ENCODE measurements around the gene KIF25. TPM values are rescaled to one million over a fixed set of nuclear protein-coding genes. Genes with fewer than 3 reads are reported as not detected.

The KIF25 gene
- total RNA-seq, 2 donors from 2014 or later: not detected

GRCh38 chr6:168011291-168011690 is 13.8 kb downstream of the KIF25 start:
- ATAC-seq: no peak
- Mint-ChIP-seq H3K36me3 (peaks cover 19% of the 10 kb centered on the region), H3K27me3 (peaks cover 0 to 6% of the 10 kb centered on the region in 2 donors), H3K27ac (no peak overlapping the region), H3K9me3 (peaks cover 9% of the 10 kb centered on the region), H3K4me1 (ENCODE audit: low read depth in 2 of 2) (no peaks in the 10 kb centered on the region), H3K4me3 (no peak overlapping the region)
- DNase-seq (ENCODE audit: low spot score): no peak

GRCh38 chr6:168012431-168013249 is 15.2 kb downstream of the KIF25 start:
- Mint-ChIP-seq H3K4me3 (no peak overlapping the region), H3K9me3 (peaks cover 9% of the 10 kb centered on the region), H3K27ac (no peak overlapping the region), H3K36me3 (peaks cover 19% of the 10 kb centered on the region), H3K4me1 (ENCODE audit: low read depth in 2 of 2) (no peaks in the 10 kb centered on the region), H3K27me3 (peaks cover 0 to 6% of the 10 kb centered on the region in 2 donors)
- DNase-seq (ENCODE audit: low spot score): no peak
- ATAC-seq: no peak

GRCh38 chr6:168013250-168013915 is 15.9 kb downstream of the KIF25 start:
- H3K27me3 Mint-ChIP-seq: peaks cover 0 to 6% of the 10 kb centered on the region in 2 donors
- no peaks in the 10 kb centered on the region for H3K4me1 Mint-ChIP-seq (ENCODE audit: low read depth in 2 of 2)
- peaks cover 9% of the 10 kb centered on the region for H3K9me3 Mint-ChIP-seq
- no peak overlapping the region for H3K4me3 Mint-ChIP-seq
- peaks cover 19% of the 10 kb centered on the region for H3K36me3 Mint-ChIP-seq
- ATAC-seq (peak in 1 of 2 donors; percentile 43), DNase-seq (ENCODE audit: low spot score) (no peak)
- H3K27ac Mint-ChIP-seq: no peak overlapping the region

- Mint-ChIP-seq H3K27ac (no peak overlapping the region), H3K27me3 (peaks cover 7 to 10% of the 10 kb centered on the region in 2 donors), H3K4me3 (no peak overlapping the region), H3K4me1 (ENCODE audit: low read depth in 2 of 2) (no peaks in the 10 kb centered on the region), H3K9me3 (peaks cover 9% of the 10 kb centered on the region), H3K36me3 (peaks cover 19% of the 10 kb centered on the region)
- DNase-seq (ENCODE audit: low spot score) (no peak), ATAC-seq (no peak)
These were observed 17.0 kb downstream of the KIF25 start for GRCh38 chr6:168014428-168014827.

- ATAC-seq (no peak), DNase-seq (ENCODE audit: low spot score) (no peak)
- Mint-ChIP-seq H3K27me3 (peaks cover 8 to 10% of the 10 kb centered on the region in 2 donors), H3K36me3 (peaks cover 13% of the 10 kb centered on the region), H3K4me3 (no peak overlapping the region), H3K27ac (no peak overlapping the region), H3K9me3 (peaks cover 9% of the 10 kb centered on the region), H3K4me1 (ENCODE audit: low read depth in 2 of 2) (no peaks in the 10 kb centered on the region)
These were observed 17.5 kb downstream of the KIF25 start for GRCh38 chr6:168015009-168015408.

GRCh38 chr6:168015482-168016175 is 18.2 kb downstream of the KIF25 start:
- ATAC-seq (no peak), DNase-seq (ENCODE audit: low spot score) (no peak)
- Mint-ChIP-seq H3K9me3 (peaks cover 9% of the 10 kb centered on the region), H3K4me3 (no peak overlapping the region), H3K27me3 (peaks cover 8 to 13% of the 10 kb centered on the region in 2 donors), H3K27ac (no peak overlapping the region), H3K4me1 (ENCODE audit: low read depth in 2 of 2) (no peaks in the 10 kb centered on the region), H3K36me3 (peaks cover 13% of the 10 kb centered on the region)

GRCh38 chr6:168016176-168016620 is 18.7 kb downstream of the KIF25 start:
- no peak for DNase-seq (ENCODE audit: low spot score)
- peaks cover 3% of the 10 kb centered on the region for H3K9me3 Mint-ChIP-seq
- peaks cover 8 to 14% of the 10 kb centered on the region in 2 donors for H3K27me3 Mint-ChIP-seq
- H3K4me3 Mint-ChIP-seq: no peak overlapping the region
- no peak overlapping the region for H3K27ac Mint-ChIP-seq
- ATAC-seq: no peak
- no peaks in the 10 kb centered on the region for H3K4me1 Mint-ChIP-seq (ENCODE audit: low read depth in 2 of 2)
- peaks cover 10% of the 10 kb centered on the region for H3K36me3 Mint-ChIP-seq

GRCh38 chr6:168016721-168017525 is 19.5 kb downstream of the KIF25 start:
- H3K36me3 Mint-ChIP-seq: peaks cover 3% of the 10 kb centered on the region
- no peak overlapping the region for H3K4me3 Mint-ChIP-seq
- H3K27me3 Mint-ChIP-seq: peaks cover 9 to 14% of the 10 kb centered on the region in 2 donors
- no peak for ATAC-seq
- no peak for DNase-seq (ENCODE audit: low spot score)
- no peak overlapping the region for H3K27ac Mint-ChIP-seq
- no peaks in the 10 kb centered on the region for H3K9me3 Mint-ChIP-seq
- H3K4me1 Mint-ChIP-seq (ENCODE audit: low read depth in 2 of 2): no peaks in the 10 kb centered on the region

- Mint-ChIP-seq H3K4me1 (ENCODE audit: low read depth in 2 of 2) (no peaks in the 10 kb centered on the region), H3K4me3 (no peak overlapping the region), H3K36me3 (no peaks in the 10 kb centered on the region), H3K27me3 (peaks cover 14 to 16% of the 10 kb centered on the region in 2 donors), H3K27ac (no peak overlapping the region), H3K9me3 (no peaks in the 10 kb centered on the region)
- ATAC-seq (no peak), DNase-seq (ENCODE audit: low spot score) (no peak)
These were observed 20.2 kb downstream of the KIF25 start for GRCh38 chr6:168017629-168018028.

- Mint-ChIP-seq H3K4me1 (ENCODE audit: low read depth in 2 of 2) (no peaks in the 10 kb centered on the region), H3K4me3 (no peak overlapping the region), H3K36me3 (no peaks in the 10 kb centered on the region), H3K27me3 (peaks cover 13 to 16% of the 10 kb centered on the region in 2 donors), H3K27ac (no peak overlapping the region), H3K9me3 (no peaks in the 10 kb centered on the region)
- ATAC-seq (no peak), DNase-seq (ENCODE audit: low spot score) (no peak)
These were observed 21.2 kb downstream of the KIF25 start for GRCh38 chr6:168018664-168019063.

GRCh38 chr6:168020242-168020641 is 22.8 kb downstream of the KIF25 start:
- ATAC-seq (no peak), DNase-seq (ENCODE audit: low spot score) (no peak)
- Mint-ChIP-seq H3K4me1 (ENCODE audit: low read depth in 2 of 2) (no peaks in the 10 kb centered on the region), H3K36me3 (no peaks in the 10 kb centered on the region), H3K4me3 (no peak overlapping the region), H3K9me3 (no peaks in the 10 kb centered on the region), H3K27ac (no peak overlapping the region), H3K27me3 (peaks cover 12 to 16% of the 10 kb centered on the region in 2 donors)

- no peak overlapping the region for H3K4me3 Mint-ChIP-seq
- no peak for DNase-seq (ENCODE audit: low spot score)
These were observed 24.1 kb downstream of the KIF25 start for GRCh38 chr6:168021581-168021980.

More at GRCh38 chr6:168021581-168021980, 24.1 kb downstream of the KIF25 start:
- peaks cover 13 to 16% of the 10 kb centered on the region in 2 donors for H3K27me3 Mint-ChIP-seq
- ATAC-seq: no peak
- H3K27ac Mint-ChIP-seq: no peak overlapping the region
- H3K9me3 Mint-ChIP-seq: no peaks in the 10 kb centered on the region
- H3K4me1 Mint-ChIP-seq (ENCODE audit: low read depth in 2 of 2): no peaks in the 10 kb centered on the region
- no peaks in the 10 kb centered on the region for H3K36me3 Mint-ChIP-seq
